Stimulated activated CD8-positive, alpha-beta memory T cell treated with anti-CD3 and anti-CD28 coated beads, Interleukin-7, amount 100 ng/mL, for 24 hours (primary cell): ENCODE results near the gene PABPN1L.
"Not testable (repeated sequence)": the region's sequence is repeated elsewhere in the genome, so short reads cannot be mapped to it uniquely, and the experiment has no call there.

Source experiments
- DNase-seq: peaks from one replicate; pipeline ENCODE4 v3.0.0-alpha.2; 2020; ENCODE audit warnings: low read depth

PABPN1L gene

DNA sequence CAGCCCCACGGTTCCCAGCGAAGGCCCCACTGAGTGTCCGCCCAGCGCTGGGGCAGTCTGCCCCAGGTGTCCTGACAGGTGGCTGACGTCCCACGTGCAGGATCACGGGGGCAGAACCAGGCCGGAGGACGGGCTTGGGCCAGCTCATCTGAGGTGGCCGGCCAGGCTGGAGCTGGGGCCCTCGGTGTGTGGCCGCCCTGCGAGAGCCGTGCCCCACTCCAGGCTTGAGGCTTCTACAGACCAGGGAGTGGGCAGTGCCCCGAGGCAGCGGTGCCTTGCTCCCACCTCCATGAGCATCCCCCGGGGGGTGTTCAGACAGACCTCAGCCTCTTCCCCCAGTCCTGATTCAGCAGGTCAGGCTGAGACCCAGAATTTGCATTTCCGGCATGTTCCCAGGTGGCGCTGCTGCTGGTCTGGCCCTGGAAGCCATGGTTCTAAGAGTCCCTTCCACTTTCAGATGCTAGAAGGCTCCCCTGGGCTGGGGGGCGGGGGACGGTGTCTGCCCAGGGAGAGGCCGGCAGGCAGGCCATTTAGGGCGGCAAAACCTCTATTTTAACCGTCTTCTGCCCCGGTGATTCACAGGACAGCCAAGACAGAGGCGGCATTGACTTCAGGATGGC lies 35.4 kb upstream of the PABPN1L start:
- DNase-seq: no peak

DNA sequence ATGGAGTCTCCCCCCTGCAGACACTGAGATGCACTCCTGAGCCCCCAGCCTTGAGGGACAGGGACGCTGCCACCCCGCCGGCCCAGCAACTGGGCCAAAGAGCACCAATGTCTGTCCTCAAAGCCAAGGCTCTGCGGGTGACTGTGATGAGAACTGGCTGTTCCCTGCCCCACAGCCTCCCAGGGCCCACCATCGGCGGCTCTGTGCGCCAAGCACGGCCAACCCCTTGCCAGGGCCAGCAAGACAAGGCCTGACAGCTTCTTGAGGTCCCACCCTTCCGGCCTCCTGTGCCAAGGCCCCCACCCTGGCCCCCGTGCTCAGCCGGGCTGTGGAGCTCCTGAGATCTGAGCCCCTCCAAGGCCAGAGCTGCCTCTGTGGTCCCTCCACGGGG lies 34.2 kb upstream of the PABPN1L start:
- DNase-seq: no peak

DNA sequence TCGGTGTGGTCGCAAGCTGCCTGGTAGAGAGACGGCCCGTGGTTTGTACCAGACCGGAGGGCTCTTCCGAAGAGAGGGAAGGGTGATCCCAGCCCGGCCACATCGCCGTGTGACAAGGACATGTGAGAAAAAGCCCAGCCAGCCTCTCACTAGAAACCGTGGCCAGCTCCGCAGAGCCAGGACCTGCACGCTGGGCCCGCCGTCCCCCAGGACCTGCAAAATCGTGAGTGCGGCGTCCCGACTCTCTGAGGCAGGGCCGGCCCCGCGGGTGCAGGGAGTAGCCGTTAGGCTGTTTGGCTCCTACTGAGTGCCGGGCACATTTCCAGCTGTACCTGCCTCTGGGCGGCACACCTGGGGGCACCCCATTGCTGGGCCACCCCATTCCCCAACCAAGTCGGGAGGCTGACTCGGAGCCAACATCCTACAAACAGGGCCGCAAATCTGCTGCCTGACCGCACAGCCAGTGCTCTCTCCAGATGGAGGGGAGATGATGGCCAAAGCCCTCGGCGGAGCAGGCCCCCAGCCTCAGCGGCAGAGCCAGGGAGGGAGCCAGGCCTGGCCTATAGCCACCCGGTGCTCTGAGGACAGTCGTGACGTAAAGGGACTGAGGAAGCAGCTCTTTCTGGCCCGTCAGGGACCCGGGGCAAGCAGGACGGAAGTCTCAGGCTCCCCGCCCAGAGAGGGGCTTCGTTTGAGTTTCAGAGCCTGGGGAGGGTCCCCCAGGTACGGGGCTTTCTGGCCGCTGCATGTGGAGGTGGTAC lies 33.6 kb upstream of the PABPN1L start:
- no peak for DNase-seq

DNA sequence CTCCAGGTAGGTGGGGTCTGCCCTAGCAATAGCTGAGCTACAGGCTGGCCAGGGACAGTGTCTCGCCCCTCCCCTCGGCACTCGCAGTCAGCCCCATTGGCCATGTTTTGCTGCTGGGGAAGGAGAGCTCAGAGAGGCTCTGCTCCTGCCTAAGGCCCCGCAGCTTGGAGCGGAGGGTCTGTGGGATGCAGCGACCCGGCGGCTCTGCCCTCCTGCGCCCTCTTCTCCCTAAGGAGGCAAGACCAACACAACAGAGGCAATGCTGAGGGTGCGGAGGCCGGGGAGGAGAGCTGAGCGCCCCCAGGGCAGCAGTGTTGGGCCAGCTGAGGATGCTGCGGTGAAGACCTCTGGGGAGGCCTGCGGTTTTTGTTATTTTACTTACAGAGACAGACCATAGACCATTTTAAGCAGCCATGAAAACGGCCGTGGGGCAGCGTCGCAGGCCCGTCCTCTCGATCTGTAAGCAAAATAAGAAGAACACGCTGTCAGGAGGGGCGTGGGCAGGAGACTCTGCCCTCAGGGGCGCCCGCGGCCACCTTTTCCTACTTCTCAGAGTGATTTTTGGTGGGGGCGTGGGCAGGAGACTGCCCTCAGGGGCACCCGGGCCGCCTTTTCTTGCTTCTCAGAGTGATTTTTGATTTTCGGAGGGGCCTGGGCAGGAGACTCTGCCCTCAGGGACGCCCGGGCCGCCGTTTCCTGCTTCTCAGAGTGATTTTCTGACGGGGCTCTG lies 31.4 kb upstream of the PABPN1L start:
- DNase-seq: no peak

GRCh38 chr16:88896238-88897070 lies 30.0 kb upstream of the PABPN1L start:
- DNase-seq: no peak

GRCh38 chr16:88895335-88895734 lies 28.9 kb upstream of the PABPN1L start:
- DNase-seq: no peak

GRCh38 chr16:88894681-88895300 lies 28.3 kb upstream of the PABPN1L start:
- DNase-seq: no peak

- DNase-seq: not testable (repeated sequence)
Observed at GRCh38 chr16:88894266-88894665, 27.8 kb upstream of the PABPN1L start.

DNA sequence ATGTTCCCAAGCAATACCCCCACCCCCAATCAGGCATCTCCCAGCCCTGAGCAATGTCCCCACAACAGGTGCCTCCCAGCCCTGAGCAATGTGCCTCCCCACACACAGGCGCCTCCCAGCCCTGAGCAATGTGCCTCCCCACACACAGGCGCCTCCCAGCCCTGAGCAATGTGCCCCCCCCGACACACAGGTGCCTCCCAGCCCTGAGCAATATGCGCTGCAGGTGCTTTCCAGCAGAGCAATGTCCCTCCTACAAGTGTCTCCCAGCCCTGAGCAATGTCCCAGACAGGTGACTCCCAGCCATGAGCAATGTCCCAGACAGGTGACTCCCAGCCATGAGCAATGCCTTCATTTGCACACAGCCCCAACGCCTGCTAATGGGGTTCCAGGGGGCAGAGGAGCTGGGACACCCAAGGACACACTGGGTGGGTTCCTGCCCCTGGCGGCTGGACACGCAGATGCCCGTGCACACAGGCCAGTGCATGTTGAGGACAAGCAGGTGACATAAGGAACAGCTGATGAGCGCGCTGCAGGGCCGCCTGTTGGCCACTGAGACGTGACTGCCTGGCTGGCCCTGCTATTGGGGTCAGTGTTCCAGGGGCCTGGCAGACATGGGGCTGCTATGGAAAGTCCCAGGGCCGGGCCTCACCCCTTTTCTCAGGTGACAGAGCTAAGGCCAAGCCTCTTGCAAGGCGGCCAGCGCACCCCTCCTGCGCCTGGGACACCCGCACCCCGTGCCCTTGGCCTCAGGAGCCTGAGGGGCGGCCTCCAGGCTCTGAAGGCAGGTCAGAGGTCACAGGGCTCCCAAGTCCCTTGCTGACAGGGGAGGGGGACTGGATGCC lies 26.9 kb upstream of the PABPN1L start:
- DNase-seq: no peak

- DNase-seq: no peak
Observed at GRCh38 chr16:88892065-88892464, 25.6 kb upstream of the PABPN1L start.

DNA sequence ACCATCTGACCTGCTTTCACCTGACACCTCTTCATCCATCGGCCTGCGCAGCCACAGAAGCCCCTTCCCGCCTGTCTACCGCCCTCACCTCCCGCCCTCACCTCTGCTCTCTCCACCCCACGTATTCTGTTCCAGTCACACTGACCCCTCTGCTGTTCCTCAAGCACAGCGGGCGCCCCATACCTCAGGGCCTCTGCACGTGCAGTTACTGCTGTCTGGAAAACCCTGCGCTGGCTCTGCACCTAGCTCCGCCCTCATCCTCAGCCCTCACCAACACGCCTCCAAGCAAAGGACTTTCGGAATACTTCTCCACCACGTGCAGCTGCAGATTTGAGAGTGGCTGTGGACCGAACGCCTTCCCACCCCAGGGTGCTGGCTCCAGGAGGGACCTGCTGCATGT lies 24.6 kb upstream of the PABPN1L start:
- no peak for DNase-seq

GRCh38 chr16:88889702-88890352 lies 23.4 kb upstream of the PABPN1L start:
- DNase-seq: not testable (repeated sequence)

DNA sequence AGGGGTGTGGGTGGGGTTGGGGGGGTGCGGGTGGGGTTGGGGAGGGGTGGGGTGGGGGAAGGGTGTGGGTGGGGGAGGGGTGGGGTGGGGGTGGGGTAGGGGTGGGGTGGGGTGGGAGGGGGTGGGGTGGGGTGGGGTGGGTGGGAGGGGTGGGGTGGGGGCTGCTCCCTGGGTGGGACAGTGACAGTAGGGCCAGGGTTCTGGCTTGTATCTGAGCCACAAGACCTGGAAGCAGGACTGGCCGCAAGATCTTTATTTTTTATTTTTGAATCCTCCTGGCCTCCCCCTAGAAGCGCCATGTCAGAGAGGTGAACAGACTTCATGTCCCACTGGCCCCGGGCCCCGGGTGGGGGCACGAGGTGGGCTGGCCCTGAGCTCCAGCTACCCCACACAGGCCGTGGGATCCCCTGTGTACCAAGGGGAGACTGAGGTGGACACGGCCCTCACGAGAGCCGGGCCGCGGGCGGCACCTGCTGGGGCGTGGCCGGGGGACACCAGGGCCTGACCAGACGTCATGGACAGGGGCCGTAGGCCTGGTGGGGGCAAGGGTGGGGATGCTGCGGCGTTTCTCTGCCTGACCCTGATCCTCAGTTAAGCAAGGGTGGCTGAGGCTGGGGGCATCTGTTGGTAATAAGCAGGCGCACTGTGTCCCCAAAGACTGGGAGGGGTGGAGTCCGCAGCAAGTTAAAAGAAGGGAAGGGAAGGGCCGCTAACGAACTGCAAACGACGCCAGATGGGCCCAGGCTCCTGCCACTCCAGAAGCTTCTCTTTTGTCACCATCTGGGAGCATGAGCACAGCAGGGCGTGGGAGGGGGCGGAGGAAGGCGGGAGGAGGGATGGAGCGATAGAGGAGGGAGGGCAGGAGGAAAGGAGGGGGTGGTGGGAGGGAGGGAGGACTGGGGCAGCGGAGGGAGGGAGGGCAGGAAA lies 22.3 kb upstream of the PABPN1L start:
- no peak for DNase-seq

DNA sequence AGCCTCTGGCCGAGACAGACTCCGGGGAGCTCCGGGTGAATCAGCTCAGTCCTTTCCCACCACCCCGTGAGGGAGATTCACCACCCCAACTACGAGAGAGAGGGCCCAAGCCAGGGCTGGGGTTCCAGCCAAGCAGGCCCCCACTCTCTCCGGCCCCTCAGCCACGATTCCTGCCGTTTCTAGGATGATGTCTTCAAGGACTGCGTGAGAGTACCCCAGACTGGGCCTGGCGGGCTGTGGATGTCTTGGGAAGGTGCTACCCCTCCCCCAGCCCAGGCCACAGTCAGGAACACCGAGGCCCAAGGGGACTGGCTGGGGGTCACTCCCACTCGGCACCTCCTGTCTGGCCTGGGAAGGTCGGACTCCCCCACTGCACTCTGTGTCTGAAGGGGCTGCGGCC lies 21.6 kb upstream of the PABPN1L start:
- no peak for DNase-seq

- DNase-seq: no peak
Observed at GRCh38 chr16:88886845-88887521, 20.5 kb upstream of the PABPN1L start.

DNA sequence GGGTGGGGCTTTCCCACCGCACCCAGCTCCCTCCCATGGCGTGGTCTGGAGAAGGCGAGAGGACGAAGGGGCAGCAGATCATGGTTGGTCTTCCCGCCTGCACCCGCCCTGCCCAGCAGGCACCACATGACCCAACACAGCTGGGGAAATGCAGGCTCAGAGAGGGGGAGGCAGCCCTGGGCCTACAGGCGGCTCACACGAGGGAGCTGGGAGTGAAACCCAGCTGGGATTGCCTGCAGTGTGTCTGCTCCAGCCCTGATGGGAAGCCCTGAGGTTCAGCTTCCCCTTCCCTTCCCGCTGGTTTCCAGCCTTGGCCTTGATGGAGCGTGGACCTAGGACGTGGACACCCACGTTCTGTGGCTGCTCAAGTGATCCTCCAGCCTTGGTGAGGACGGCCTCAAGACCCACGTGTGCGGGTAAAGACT lies 20.0 kb upstream of the PABPN1L start:
- no peak for DNase-seq

- DNase-seq: no peak
Observed at GRCh38 chr16:88885693-88886280, 19.3 kb upstream of the PABPN1L start.

DNA sequence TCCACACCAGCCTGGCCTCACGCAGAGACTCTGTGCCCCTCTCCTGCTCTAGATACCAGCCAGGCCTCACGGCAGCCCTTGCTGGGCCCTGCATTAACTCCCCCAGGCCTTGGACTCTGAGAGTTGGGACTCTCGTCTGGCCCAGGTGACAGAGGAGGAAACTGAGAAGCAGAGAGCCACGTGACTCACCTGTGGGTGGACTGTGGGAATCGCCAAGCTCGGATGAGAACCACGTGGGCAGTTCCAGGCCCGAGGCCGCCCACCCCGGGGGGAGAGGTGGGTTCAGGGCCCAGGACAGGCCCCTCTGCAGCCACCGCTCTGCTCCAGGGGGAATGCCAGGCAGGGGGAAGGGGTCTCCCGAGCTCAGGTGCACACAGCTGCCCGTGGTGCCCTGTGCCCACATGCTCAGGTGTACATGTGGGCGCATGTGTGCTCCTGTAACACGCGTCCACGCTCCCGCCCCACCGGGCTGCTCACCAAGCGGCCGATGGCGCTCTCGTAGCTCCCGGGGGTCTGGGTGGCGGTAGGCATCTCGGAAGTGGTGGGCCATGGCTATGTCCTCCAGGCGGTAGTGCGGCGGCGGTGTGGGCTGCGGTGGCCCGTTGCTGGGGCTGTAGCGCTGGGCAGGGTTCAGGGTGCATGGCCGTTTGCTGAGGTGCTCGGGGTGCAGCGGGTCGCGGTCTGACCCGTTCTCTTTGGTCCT lies 18.3 kb upstream of the PABPN1L start:
- no peak for DNase-seq
